ENCODE results near the gene ATP8B4.

ATP8B4 gene

DNA sequence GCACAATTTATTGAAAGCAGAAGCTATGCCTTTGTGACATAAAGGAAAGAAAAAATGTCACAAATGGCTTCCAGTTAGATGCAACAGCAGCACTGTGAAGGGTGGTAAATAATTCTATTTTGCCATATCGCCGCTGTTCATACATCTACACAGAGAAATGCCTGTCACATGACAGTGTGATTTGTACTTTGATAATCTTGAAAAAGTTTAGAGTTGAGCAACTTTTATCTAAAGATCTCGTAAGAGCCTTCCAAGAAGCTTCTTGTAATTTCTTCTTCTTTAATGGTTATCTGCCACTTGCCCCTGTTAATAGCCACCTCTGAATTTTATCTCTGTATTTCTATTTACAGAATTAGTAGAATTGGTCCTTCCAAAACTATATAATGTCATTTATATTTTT is 192.3 kb downstream of the ATP8B4 start:
- no peak for DNase-seq

DNA sequence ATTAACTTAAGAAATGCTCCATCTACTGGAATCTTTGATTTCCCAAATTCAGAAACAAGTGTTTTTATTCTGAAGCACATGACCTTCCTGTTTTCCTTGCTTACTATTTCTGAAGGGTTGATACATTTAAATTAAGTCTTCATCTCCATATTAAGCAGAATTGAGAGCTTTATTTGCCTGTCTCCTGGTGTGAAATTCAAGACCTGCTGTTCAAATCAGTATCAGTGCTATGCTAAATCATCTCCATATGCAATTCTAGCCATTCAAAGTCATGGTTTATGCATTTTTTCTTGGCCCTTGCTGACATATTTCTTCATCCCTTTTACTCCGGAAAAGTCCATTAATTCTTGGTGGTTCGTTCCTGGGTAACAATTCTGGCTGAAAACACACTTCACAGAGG is 195.4 kb downstream of the ATP8B4 start:
- no peak for DNase-seq

- no peak for DNase-seq
Measured at GRCh38 chr15:49919034-49919433, 200.0 kb downstream of the ATP8B4 start.

- DNase-seq, result no peak
Measured at GRCh38 chr15:49918121-49918520, 200.9 kb downstream of the ATP8B4 start.

DNA sequence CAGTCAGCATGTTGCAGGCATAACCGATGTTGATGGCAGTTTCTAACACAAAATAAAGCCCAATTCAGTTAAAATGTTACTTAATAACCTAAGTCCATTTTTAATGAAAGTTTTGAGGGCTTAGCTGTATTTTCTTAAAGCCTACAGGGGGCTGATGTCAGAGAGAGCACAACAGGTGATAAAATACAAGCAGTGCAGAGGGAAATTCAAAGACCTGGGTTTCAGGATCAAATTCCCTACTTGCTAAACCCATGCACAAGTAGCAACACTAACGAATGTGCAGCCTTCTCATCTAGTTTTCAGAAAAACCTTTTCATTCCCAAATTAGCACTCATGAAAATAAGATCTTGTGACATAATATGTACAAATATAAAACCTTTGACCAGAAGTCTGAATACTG is 202.0 kb downstream of the ATP8B4 start:
- no peak for DNase-seq

GRCh38 chr15:49915822-49916221 is 203.2 kb downstream of the ATP8B4 start:
- DNase-seq, result no peak

DNA sequence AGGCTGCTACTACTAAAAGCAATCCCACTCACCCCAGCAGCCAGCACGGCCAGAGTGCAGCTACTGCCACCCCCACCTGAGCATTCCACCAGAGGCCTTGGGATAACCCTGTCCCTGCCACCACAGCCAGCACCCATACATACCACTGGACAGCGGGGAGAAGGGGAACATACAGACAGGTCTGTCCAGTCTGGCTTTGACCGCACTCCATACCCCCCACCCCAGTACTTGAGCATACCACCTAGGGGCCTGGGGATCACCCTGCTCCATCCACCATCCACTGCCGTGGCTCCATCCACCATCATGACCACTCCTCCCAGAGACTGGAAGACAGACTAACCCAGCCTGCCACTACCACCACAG is 210.1 kb downstream of the ATP8B4 start:
- no peak for DNase-seq

- no peak for DNase-seq
Measured at GRCh38 chr15:49908236-49908932, 210.6 kb downstream of the ATP8B4 start.

GRCh38 chr15:49906966-49907365 is 212.1 kb downstream of the ATP8B4 start:
- DNase-seq, result no peak

GRCh38 chr15:49905221-49905620 is 213.8 kb downstream of the ATP8B4 start:
- DNase-seq, result no peak

- no peak for DNase-seq
Measured at GRCh38 chr15:49904296-49904695, 214.7 kb downstream of the ATP8B4 start.

- no peak for DNase-seq
Measured at GRCh38 chr15:49902685-49903501, 216.1 kb downstream of the ATP8B4 start.

DNA sequence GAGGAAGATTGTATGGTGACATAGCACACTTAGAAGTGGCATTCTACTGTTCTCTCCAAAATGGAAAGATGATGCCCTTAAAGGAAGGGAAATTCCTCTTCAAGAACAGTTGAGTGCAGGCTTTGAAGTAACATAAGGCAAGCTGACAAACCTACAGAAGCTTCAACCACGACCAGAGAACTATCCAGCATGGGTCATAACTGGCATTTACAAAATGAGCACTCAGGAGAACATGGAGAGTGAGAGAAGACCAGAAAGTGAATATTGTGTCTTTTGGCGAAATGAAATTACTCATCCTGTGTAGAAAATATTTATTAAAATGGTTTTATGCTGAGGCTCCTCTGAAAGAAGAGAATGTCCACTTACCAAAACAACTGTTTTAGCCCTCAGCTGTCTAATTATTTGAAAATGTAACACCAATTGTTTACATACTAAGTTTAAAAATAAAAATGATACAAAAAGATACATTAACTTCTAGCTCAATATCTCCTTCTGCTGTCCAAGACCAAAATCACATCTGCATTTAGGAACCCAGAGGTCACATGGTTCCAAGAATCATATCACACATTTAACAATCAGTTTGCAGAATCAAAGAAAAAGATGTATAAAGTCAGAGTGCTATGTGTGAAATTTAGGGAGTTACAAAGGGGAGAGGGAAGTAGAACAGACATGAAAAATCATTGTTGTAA is 216.9 kb downstream of the ATP8B4 start:
- DNase-seq, result no peak

DNA sequence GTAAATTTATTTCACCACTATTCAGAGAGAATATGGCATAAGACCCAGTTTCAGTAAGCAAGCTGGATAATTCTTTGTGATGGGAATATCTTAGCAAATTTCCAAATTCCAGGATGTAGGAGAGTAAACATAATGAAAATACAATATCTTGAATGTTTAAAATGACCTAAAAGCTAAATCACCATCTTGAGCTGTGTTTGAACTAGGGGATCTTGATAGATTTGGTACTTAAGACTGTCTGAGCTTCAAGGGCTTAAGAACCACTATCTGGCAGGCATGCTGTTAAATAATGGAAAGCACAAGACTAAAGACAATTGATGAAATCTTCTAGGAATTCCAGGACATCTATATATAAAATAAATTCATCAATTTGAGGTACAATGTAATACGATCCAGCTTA is 217.7 kb downstream of the ATP8B4 start:
- DNase-seq, result no peak

GRCh38 chr15:49900903-49901235 is 218.2 kb downstream of the ATP8B4 start:
- no peak for DNase-seq

DNA sequence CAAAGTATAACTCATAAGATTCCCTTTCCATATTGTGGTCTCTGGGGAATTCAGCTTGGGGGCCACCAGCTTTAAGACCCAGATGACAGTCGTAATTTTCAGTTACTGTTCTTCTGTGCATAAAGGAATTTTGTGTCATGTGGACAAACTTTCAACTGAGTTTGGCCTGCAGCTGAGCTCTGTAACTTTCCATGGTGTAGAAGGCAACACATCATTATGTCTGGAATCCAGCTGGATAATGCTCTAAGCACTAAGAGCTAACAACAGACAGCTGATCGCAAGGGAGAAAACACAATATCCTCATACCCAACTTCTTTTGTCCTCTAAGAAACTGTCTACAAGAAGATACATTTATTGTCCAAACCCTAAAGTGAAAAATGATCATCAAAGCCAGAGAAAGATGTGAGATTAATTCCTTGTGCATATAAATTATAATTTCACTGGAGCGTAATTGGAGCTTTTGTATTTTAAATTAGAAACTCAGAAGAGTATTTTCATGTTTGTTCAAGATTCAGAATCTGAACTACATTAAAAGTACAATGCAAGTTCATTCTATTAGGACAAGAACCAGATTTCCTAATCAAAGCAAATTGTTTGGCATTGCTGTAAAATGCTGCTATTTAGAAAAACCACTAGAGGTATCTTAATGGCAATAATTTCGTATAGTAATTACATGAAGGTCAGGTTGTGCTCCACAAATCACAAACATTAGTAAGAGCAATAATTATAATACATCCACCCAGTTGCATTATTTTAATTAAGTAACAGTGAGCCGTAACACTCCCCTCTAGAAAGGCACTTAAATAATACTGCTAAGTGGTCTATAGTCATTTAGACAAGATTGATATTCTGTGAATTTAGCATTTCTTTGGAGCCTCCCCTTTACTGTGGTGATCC is 218.8 kb downstream of the ATP8B4 start:
- no peak for DNase-seq

DNA sequence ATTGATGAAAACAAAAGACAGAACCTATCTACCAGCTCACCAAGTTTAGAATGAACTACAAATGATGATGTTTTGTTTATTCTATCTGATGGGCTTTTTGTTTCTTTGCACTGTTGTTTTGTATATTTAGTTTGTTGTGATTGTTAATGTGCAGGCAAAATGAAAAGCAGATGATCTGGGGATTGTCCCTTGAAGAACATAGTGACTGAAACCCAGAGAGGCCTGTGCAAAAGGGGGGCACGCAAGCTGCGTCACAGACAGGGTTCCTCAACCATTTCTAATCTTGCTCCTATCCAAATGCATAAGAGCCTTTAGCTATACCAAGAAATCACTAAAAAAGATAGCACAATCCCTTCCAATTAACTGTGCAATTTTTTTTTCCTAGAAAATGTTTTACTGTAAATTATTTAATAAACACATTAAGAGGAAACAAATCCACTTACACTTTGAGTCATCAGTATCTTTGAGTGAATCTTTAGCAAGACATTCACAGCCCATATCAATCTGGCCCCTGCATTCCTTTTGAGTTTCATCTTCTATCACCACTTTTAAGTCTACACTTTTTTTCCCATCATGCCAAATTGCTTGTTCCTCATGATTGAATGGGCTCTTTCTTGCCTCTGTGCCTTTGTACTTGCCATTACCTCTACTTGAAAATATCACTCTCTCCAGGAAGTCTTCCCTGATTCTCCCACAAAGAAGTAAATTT is 220.3 kb downstream of the ATP8B4 start:
- no peak for DNase-seq

DNA sequence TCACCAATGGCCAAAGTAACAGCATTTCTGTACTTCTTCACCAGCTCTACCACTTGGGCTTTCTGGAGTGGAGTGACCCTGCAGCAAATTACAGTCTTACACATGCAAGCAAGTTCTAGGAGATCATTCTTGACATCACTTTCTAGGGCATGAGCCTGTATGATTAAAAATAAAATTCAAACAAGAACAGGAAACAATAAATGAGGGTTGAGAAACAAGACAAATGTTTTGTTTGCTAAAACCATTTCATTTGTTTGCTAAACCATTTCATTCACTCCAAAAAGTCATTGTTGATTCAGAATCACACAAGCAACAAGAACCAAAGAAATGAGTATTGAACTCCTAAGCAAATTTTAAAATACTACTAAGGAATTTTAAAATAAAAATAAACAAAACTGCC is 220.9 kb downstream of the ATP8B4 start:
- DNase-seq, result no peak

DNA sequence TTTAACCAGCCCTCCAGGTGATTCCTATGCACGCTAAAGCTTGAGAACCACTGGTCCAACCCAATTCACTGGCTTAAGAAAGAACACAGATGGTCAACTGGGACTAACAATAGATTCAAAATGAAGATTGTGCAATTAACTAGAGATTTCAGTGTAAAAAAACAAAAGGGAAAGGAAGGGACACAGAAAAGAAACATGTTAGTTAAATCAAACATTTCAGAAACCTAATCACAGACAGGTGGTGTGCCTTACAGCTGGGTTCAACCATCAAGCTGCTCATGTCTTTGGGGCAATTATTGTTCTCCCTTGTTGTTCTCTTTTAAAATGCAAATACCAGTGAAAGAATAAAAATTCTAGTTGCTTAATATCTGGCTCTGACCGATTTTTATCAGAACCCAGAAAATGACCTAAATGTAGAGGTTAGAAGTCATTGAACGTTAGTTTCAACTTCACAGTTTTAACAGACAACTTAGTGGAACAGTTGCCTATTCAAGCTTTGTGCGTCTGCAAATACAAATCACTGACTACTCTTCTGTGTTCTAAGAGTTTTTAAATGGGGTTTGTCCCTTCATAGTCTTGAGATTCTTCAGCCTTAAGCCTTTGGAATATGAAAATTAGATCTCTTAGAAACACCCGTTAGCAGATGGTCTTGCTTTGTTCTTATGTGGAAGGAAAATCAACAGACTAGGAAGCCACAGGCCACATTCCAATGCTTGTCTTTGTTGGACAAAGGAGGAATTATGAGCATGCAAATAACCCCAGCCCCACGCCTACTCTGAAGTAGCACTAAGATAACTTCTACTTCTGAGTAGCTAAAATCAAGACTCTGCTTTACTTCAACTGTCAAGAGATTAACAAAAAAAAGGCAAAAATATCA is 223.4 kb downstream of the ATP8B4 start:
- DNase-seq, result no peak

GRCh38 chr15:49890689-49891088 is 228.3 kb downstream of the ATP8B4 start:
- no peak for DNase-seq

DNA sequence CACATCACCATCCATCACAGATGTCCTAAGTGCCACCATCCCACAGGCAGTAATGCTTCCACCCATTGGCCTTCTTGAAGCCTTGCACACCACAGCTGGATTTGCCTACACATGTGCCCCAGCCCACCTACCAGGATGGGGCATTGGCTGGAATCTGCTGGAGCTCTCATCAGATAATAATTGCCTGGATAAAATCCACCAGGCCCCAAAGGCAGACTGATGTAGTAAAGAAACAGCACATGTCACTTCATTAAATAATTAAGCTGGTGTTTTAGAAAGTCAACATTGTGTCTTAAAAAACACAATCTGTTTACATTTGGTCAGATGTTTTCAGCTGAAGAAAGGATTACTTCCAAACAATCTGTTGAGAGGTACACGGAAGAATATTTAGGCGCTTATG is 229.5 kb downstream of the ATP8B4 start:
- no peak for DNase-seq
